A549 (cell line): Measurements from ENCODE around the gene VSX1. TPM values are rescaled to one million over a fixed set of nuclear protein-coding genes. Genes with fewer than 3 reads are reported as not detected.

Experiments
- ATAC-seq, 2 experiments: fragments of 200-7000 bp in 1 of 2; fragments of >200 bp in 1 of 2; cut with Nextera tagmentation in 1 of 2; cut with Tn5 transposase in 1 of 2; 3 replicates each; pipeline versions ENCODE4 v1.8.0 to v1.9.1; 2018 to 2020; ENCODE audit warnings: mild to moderate bottlenecking in 1 of 2, moderate library complexity in 1 of 2
- CTCF ChIA-PET: fragments of 300-600 bp; sonication (Branson Sonifier 250); formaldehyde crosslinking; extraction: SDS; loops from one replicate; lab custom pipeline; 2021; ENCODE audit warnings: antibody characterized with exemption, inconsistent platforms; lab: Yijun Ruan, JAX
- POLR2A ChIA-PET: fragments of 350-600 bp; formaldehyde crosslinking; extraction: SDS; loops from one replicate; lab custom pipeline; 2021; ENCODE audit warnings: antibody characterized with exemption, inconsistent platforms; lab: Yijun Ruan, JAX
- DNase-seq, 2 experiments: peaks; one replicate each; pipeline versions ENCODE4 v3.0.0 to v3.0.0-alpha.2; 2011 to 2016; ENCODE audit warnings: low read depth in 1 of 2, low spot score in 1 of 2
- FAIRE-seq: peaks from 2 replicates; lab custom pipeline; 2011; peaks lifted over from hg19 to GRCh38; lab: Jason Lieb, UNC
- H3K27ac ChIP-seq, 2 experiments: fragments of >200 bp; sonication (Bioruptor Twin); formaldehyde crosslinking; 3 replicates each; pipeline ENCODE4 v1.5.1; 2016 to 2017
- H3K4me1 ChIP-seq: fragments of >200 bp; sonication (Bioruptor Twin); formaldehyde crosslinking; 3 replicates; pipeline ENCODE4 v1.6.1; 2016
- H3K4me2 ChIP-seq: fragments of >200 bp; sonication (Bioruptor Twin); formaldehyde crosslinking; 3 replicates; pipeline ENCODE4 v1.6.1; 2016
- H3K4me3 ChIP-seq: fragments of >200 bp; sonication (Bioruptor Twin); formaldehyde crosslinking; 3 replicates; pipeline ENCODE4 v1.5.1; 2016
- H3K9me3 ChIP-seq: fragments of >200 bp; sonication (Bioruptor Twin); formaldehyde crosslinking; 3 replicates; pipeline ENCODE4 v1.6.1; 2016
- ATOH8 ChIP-seq: fragments of 250-450 bp; sonication (Bioruptor Pico); IDR thresholded peaks from 2 replicates; pipeline ENCODE4 v1.5.0; 2020; ENCODE audit warnings: low read depth, mild to moderate bottlenecking, moderate library complexity
- BHLHE40 ChIP-seq: IDR thresholded peaks from 2 replicates; pipeline ENCODE4 v1.6.1; 2012; ENCODE audit warnings: low read depth, low read length, inconsistent platforms
- CEBPB ChIP-seq, 2 experiments: fragments of >200 bp in 1 of 2; sonication (Bioruptor Twin) in 1 of 2; formaldehyde crosslinking in 1 of 2; IDR thresholded peaks; 2 replicates each; pipeline ENCODE4 v1.6.1; 2012 to 2016
- E2F6 ChIP-seq: IDR thresholded peaks from 2 replicates; pipeline ENCODE4 v1.6.1; 2012; ENCODE audit warnings: low read depth, borderline replicate concordance
- ESRRA ChIP-seq: fragments of 150-350 bp; IDR thresholded peaks from 2 replicates; pipeline ENCODE4 v1.6.1; 2014; ENCODE audit warnings: mild to moderate bottlenecking, low read length, borderline replicate concordance
- FOSB ChIP-seq: fragments of 250-450 bp; sonication (Bioruptor Pico); IDR thresholded peaks from 2 replicates; pipeline ENCODE4 v1.5.0; 2020; ENCODE audit warnings: mild to moderate bottlenecking, moderate library complexity
- GATA3 ChIP-seq: IDR thresholded peaks from 2 replicates; pipeline ENCODE4 v1.6.1; 2012; ENCODE audit warnings: borderline replicate concordance
- HDAC2 ChIP-seq: fragments of 200-600 bp; sonication (generic); IDR thresholded peaks from 2 replicates; pipeline ENCODE4 v1.6.1; 2016
- HES2 ChIP-seq: fragments of >200 bp; sonication (Bioruptor Twin); formaldehyde crosslinking; IDR thresholded peaks from 2 replicates; pipeline ENCODE4 v1.6.1; 2016
- HEYL ChIP-seq: fragments of 250-450 bp; sonication (Bioruptor Pico); IDR thresholded peaks from 2 replicates; pipeline ENCODE4 v1.8.0; 2021; ENCODE audit warnings: mild to moderate bottlenecking, moderate library complexity
- HMGXB4 ChIP-seq: fragments of 250-450 bp; sonication (Bioruptor Pico); IDR thresholded peaks from 2 replicates; pipeline ENCODE4 v1.5.0; 2021; ENCODE audit warnings: mild to moderate bottlenecking, moderate library complexity, borderline replicate concordance
- HOXA7 ChIP-seq: fragments of 250-450 bp; sonication (Bioruptor Pico); IDR thresholded peaks from 2 replicates; pipeline ENCODE4 v1.5.0; 2020; ENCODE audit warnings: mild to moderate bottlenecking, moderate library complexity
- HOXB5 ChIP-seq: fragments of 250-450 bp; sonication (Bioruptor Pico); IDR thresholded peaks from 2 replicates; pipeline ENCODE4 v1.5.0; 2020; ENCODE audit warnings: mild to moderate bottlenecking, moderate library complexity
- JUN ChIP-seq, 2 experiments: fragments of >200 bp; sonication (Bioruptor Twin); formaldehyde crosslinking; IDR thresholded peaks; 2 replicates in 1 of 2; 3 replicates in 1 of 2; pipeline ENCODE4 v1.6.1; 2016 to 2017
- JUNB ChIP-seq: fragments of >200 bp; sonication (Bioruptor Twin); formaldehyde crosslinking; IDR thresholded peaks from 2 replicates; pipeline ENCODE4 v1.6.1; 2016
- NPAS2 ChIP-seq: fragments of 250-450 bp; sonication (Bioruptor Pico); IDR thresholded peaks from 2 replicates; pipeline ENCODE4 v1.8.0; 2022; ENCODE audit warnings: mild to moderate bottlenecking, moderate library complexity, borderline replicate concordance
- NR3C1 ChIP-seq: fragments of >200 bp; sonication (Bioruptor Twin); formaldehyde crosslinking; IDR thresholded peaks from 3 replicates; pipeline ENCODE4 v1.6.1; 2017
- RAD21 ChIP-seq, 2 experiments: fragments of >200 bp in 1 of 2; sonication (Bioruptor Twin) in 1 of 2; formaldehyde crosslinking in 1 of 2; IDR thresholded peaks in 1 of 2; conservative IDR thresholded peaks in 1 of 2; 2 replicates in 1 of 2; 3 replicates in 1 of 2; pipeline ENCODE4 v1.6.1; 2012 to 2018; ENCODE audit warnings: inconsistent platforms in 1 of 2
- RCOR1 ChIP-seq: fragments of 150-350 bp; IDR thresholded peaks from 2 replicates; pipeline ENCODE4 v1.6.1; 2014; ENCODE audit warnings: antibody characterized with exemption, low read length, low read depth
- REST ChIP-seq: fragments of 200-600 bp; sonication (generic); IDR thresholded peaks from 2 replicates; pipeline ENCODE4 v1.6.1; 2016; ENCODE audit warnings: antibody characterized with exemption, mild to moderate bottlenecking, moderate library complexity
- SMC3 ChIP-seq: fragments of >200 bp; sonication (Bioruptor Twin); formaldehyde crosslinking; IDR thresholded peaks from 3 replicates; pipeline ENCODE4 v1.6.1; 2018; ENCODE audit warnings: inconsistent platforms
- TFCP2L1 ChIP-seq: fragments of 250-450 bp; sonication (Bioruptor Pico); IDR thresholded peaks from 2 replicates; pipeline ENCODE4 v1.5.0; 2021; ENCODE audit warnings: mild to moderate bottlenecking
- TP53 ChIP-seq: fragments of 250-450 bp; sonication (Bioruptor Pico); IDR thresholded peaks from 2 replicates; pipeline ENCODE4 v1.5.0; 2021; ENCODE audit warnings: mild to moderate bottlenecking, moderate library complexity
- ZNF302 ChIP-seq: fragments of 250-450 bp; sonication (Bioruptor Pico); IDR thresholded peaks from 2 replicates; pipeline ENCODE4 v1.9.0; 2021; ENCODE audit warnings: inconsistent platforms, mild to moderate bottlenecking, moderate library complexity
- WGBS: methylation state at CpG from one replicate; pipeline ENCODE4 v1.1.6; 2017; ENCODE audit errors: missing lambda C conversion rate; 5-methylcytosine and 5-hydroxymethylcytosine counted together
- polyA plus RNA-seq, 4 experiments: library from polyadenylated mRNA; depleted of rRNA in 3 of 4; stranded (reverse); fragments of >200 nt; fragmentation: RNase III in 1 of 4; extraction: RNeasy Plus Mini Kit Qiagen cat#74134 plus additional on column Dnase treatment in 1 of 4; gene quantifications; 2 replicates in 3 of 4; 3 replicates in 1 of 4; pipeline ENCODE4 v1.2.3, GENCODE V29; 2011 to 2017
- TF ChIP-seq, protein P1 (sequence below): IDR thresholded peaks from 2 replicates; pipeline ENCODE4 v1.6.1; 2012

The VSX1 gene
- polyA plus RNA-seq, 2 of the 4 experiments (the other 2 are of a cell fraction) = 0.77 to 2.9 TPM

- no peak for TF ChIP-seq TFCP2L1 (CRISPR knock-in tag)
- no peak for TF ChIP-seq GATA3
- no peak for TF ChIP-seq ESRRA
- no peak for TF ChIP-seq HEYL (CRISPR knock-in tag)
Measured at GRCh38 chr20:25126204-25127029, 44.5 kb upstream of the VSX1 start (continued).

DNA sequence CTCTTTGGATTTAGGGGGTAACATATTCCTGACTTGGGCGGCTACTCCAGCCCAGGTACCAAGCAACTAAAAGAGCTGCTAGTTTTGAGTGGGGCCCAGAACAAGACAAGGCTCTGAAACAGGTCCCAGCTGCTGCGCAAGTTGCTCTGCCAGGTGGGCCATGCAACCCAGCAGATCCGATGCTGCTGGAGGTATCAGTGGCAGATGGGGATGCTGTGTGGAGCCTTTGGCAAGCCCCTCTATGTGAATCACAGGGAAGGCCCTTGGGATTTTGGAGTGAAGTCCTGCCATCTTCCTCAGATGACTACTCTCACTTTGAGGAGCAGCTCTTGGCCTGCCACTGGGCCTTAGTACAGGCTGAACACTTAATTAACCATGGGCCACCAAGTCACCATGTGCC is 43.7 kb upstream of the VSX1 start:
- H3K27ac ChIP-seq = no peak overlapping the region
- no peak overlapping the region for H3K4me2 ChIP-seq
- ATAC-seq (no peak), FAIRE-seq (no peak)
- WGBS = 83% methylated on average over 3 of the region's 3 CpGs
- ChIA-PET POLR2A (no interaction called here), CTCF (interaction anchor here (0.9 kb wide), 1 partner anchor 12 kb away, joined by 4 read pairs; no protein-coding TSS in a partner anchor)
- TF ChIP-seq HEYL (CRISPR knock-in tag) = no peak
- no peak for TF ChIP-seq HOXA7 (CRISPR knock-in tag)
- TF ChIP-seq TP53 (CRISPR knock-in tag) = no peak
- no peak for TF ChIP-seq JUN (IDR thresholded peaks at IDR 0.05)
- TF ChIP-seq, all 56 proteins: peak for 0
- DNase-seq = no peak
- 0 out of 3 replicates have a peak, but pooled peaks cover 2% of the 10 kb centered on the region for H3K9me3 ChIP-seq
- H3K4me1 ChIP-seq = peaks cover 9% of the 10 kb centered on the region; the same call in 2 of the 3 replicates
- no peak overlapping the region for H3K4me3 ChIP-seq

DNA sequence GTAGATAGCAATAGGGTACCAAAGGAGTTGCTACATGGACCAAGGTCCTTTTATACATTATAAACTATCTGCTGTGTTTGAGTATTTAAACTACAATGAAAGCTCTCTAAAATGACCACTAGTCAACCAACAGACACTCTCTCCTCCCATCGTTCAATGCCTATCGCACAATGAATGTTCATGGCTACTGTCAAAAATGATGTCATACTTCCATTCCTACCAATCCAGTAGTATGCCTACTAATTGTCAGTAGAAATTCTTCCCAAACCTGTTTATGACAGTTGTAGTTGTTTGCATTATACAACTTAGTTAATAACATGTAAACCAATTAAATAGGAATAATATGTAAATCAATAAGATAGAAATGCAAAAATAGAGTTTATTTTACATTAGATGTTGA is 39.0 kb upstream of the VSX1 start:
- TF ChIP-seq E2F6 = no peak
- TF ChIP-seq ESRRA = no peak
- no peak for TF ChIP-seq FOSB (CRISPR knock-in tag)
- TF ChIP-seq, protein P1, sequence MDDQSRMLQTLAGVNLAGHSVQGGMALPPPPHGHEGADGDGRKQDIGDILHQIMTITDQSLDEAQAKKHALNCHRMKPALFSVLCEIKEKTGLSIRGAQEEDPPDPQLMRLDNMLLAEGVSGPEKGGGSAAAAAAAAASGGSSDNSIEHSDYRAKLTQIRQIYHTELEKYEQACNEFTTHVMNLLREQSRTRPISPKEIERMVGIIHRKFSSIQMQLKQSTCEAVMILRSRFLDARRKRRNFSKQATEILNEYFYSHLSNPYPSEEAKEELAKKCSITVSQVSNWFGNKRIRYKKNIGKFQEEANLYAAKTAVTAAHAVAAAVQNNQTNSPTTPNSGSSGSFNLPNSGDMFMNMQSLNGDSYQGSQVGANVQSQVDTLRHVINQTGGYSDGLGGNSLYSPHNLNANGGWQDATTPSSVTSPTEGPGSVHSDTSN = no peak
- TF ChIP-seq REST = no peak
- TF ChIP-seq RCOR1 = no peak
- TF ChIP-seq HDAC2 = no peak
- no peak for TF ChIP-seq RAD21 (conservative IDR thresholded peaks at IDR 0.05 in 1 of 2, IDR thresholded peaks at IDR 0.05 in 1 of 2)
- TF ChIP-seq NPAS2 = no peak
- TF ChIP-seq HMGXB4 = no peak
- no peak for TF ChIP-seq SMC3
- no peak for TF ChIP-seq HES2
- no peak for TF ChIP-seq HOXB5 (CRISPR knock-in tag)
- TF ChIP-seq ATOH8 (CRISPR knock-in tag) = no peak
- TF ChIP-seq JUNB = no peak
- no peak for TF ChIP-seq CEBPB (IDR thresholded peaks at IDR 0.05)
- no peak for TF ChIP-seq BHLHE40
- no peak for TF ChIP-seq ZNF302 (CRISPR knock-in tag)
- no peak for TF ChIP-seq NR3C1
- TF ChIP-seq TP53 (CRISPR knock-in tag) = no peak
- FAIRE-seq (peak; percentile 86), ATAC-seq (no peak), DNase-seq (no peak)
- no peaks in the 10 kb centered on the region for H3K9me3 ChIP-seq
- ChIA-PET POLR2A (no interaction called here), CTCF (interaction anchor here (0.9 to 3.4 kb wide), 3 partner anchors 11 to 43 kb away, joined by 3 to 12 read pairs (median 3); partner anchors contain the start of gene VSX1)
- H3K4me2 ChIP-seq = peak overlapping the region; percentile 11; the same call in 1 of the 3 replicates
- WGBS = 92% methylated on average over 2 of the region's 2 CpGs
- peaks cover 38% of the 10 kb centered on the region for H3K4me1 ChIP-seq
- H3K4me3 ChIP-seq = no peak overlapping the region
- H3K27ac ChIP-seq = peak overlapping the region in 1 of 2 experiments; percentile 15; a peak in 1 of 6 replicates
